OCI-LY1 (cell line): ENCODE data around the gene MPZL1.

Experiments
- H2AFZ ChIP-seq: fragments of 200-600 bp; sonication (generic), shearing (Covaris generic); 2 replicates; pipeline ENCODE4 v1.6.0; 2014; ENCODE audit warnings: antibody characterized with exemption, mild to moderate bottlenecking, low read length
- H3F3A ChIP-seq: fragments of 200-600 bp; sonication (generic), shearing (Covaris generic); 2 replicates; pipeline ENCODE4 v1.6.0; 2014; ENCODE audit warnings: mild to moderate bottlenecking, antibody characterized with exemption, low read length, moderate library complexity; ENCODE audit not compliant: insufficient read depth
- H3K27ac ChIP-seq: fragments of 200-600 bp; sonication (generic); 2 replicates; pipeline ENCODE4 v1.5.1; 2014; ENCODE audit warnings: low read length, mixed run types, mild to moderate bottlenecking, low read depth; ENCODE audit not compliant: poor library complexity, severe bottlenecking
- H3K27me3 ChIP-seq: fragments of 200-600 bp; sonication (generic); 2 replicates; pipeline ENCODE4 v1.6.0; 2014; ENCODE audit warnings: antibody characterized with exemption, mild to moderate bottlenecking, low read length, moderate library complexity; ENCODE audit not compliant: insufficient read depth
- H3K36me3 ChIP-seq: fragments of 200-600 bp; sonication (generic); 2 replicates; pipeline ENCODE4 v1.6.1; 2014; ENCODE audit warnings: mild to moderate bottlenecking, antibody characterized with exemption, low read length, moderate library complexity, mixed read lengths; ENCODE audit not compliant: insufficient read depth
- H3K4me1 ChIP-seq: fragments of 200-600 bp; sonication (generic); 2 replicates; pipeline ENCODE4 v1.5.1; 2014; ENCODE audit warnings: mild to moderate bottlenecking, low read length, moderate library complexity; ENCODE audit not compliant: insufficient read depth, severe bottlenecking
- H3K4me2 ChIP-seq: fragments of 200-600 bp; sonication (generic), shearing (Covaris generic); 2 replicates; pipeline ENCODE4 v1.6.1; 2014; ENCODE audit warnings: low read length
- H3K4me3 ChIP-seq: fragments of 200-600 bp; sonication (generic); 2 replicates; pipeline ENCODE4 v1.5.1; 2014; ENCODE audit warnings: low read length, low read depth, mild to moderate bottlenecking, mixed read lengths; ENCODE audit not compliant: poor library complexity, severe bottlenecking
- H3K79me2 ChIP-seq: fragments of 200-600 bp; shearing (Covaris generic); 2 replicates; pipeline ENCODE4 v1.6.1; 2016; ENCODE audit warnings: mixed run types, low read length, mixed read lengths; ENCODE audit not compliant: insufficient read depth
- H3K9ac ChIP-seq: fragments of 200-600 bp; sonication (generic), shearing (Covaris generic); 2 replicates; pipeline ENCODE4 v1.6.1; 2014; ENCODE audit warnings: mild to moderate bottlenecking, low read length, mixed read lengths
- H3K9me2 ChIP-seq: fragments of 200-600 bp; sonication (generic), shearing (Covaris generic); 2 replicates; pipeline ENCODE4 v1.6.1; 2014; ENCODE audit warnings: low read depth, mild to moderate bottlenecking, low read length, mixed read lengths
- H3K9me3 ChIP-seq: fragments of 200-600 bp; shearing (Covaris generic); 2 replicates; pipeline ENCODE4 v1.6.1; 2014; ENCODE audit warnings: low read length, mixed read lengths
- H4K20me1 ChIP-seq: fragments of 200-600 bp; sonication (generic), shearing (Covaris generic); 2 replicates; pipeline ENCODE4 v1.6.0; 2016; ENCODE audit warnings: mild to moderate bottlenecking, low read length; ENCODE audit not compliant: insufficient read depth
- CTCF ChIP-seq: fragments of 200-600 bp; sonication (generic), shearing (Covaris generic); IDR thresholded peaks from 2 replicates; pipeline ENCODE4 v1.5.1; 2017; ENCODE audit warnings: mild to moderate bottlenecking, antibody characterized with exemption, low read length, moderate library complexity, mixed read lengths
- EZH2 ChIP-seq: fragments of 200-600 bp; sonication (generic), shearing (Covaris generic); IDR thresholded peaks from 2 replicates; pipeline ENCODE4 v1.8.0; 2017; ENCODE audit warnings: borderline replicate concordance, mixed run types, mild to moderate bottlenecking, antibody characterized with exemption, low read length, moderate library complexity, mixed read lengths

Gene MPZL1

GRCh38 chr1:167839009-167839408, 117.2 kb downstream of the MPZL1 start:
- H2AFZ ChIP-seq: no peak overlapping the region
- no peaks in the 10 kb centered on the region for H3K9me2 ChIP-seq
- H3K4me3 ChIP-seq: no peak overlapping the region
- H4K20me1 ChIP-seq: no peaks in the 10 kb centered on the region
- no peaks in the 10 kb centered on the region for H3K9me3 ChIP-seq
- no peaks in the 10 kb centered on the region for H3K79me2 ChIP-seq
- no peak overlapping the region for H3K27ac ChIP-seq
- H3K4me2 ChIP-seq: no peak overlapping the region
- no peaks in the 10 kb centered on the region for H3F3A ChIP-seq
- H3K4me1 ChIP-seq: no peaks in the 10 kb centered on the region
- 0 out of 2 replicates have a peak, but pooled peaks cover 4% of the 10 kb centered on the region for H3K27me3 ChIP-seq
- no peaks in the 10 kb centered on the region for H3K36me3 ChIP-seq
- H3K9ac ChIP-seq: no peak overlapping the region
- TF ChIP-seq EZH2: no peak
- no peak for TF ChIP-seq CTCF
